Tibial nerve (tissue), 4 donors: ENCODE measurements around the gene MAGI2. TPM values are rescaled to one million over a fixed set of nuclear protein-coding genes. Genes with fewer than 3 reads are reported as not detected.

ENCODE experiments used
- DNase-seq, 2 donors: peaks; one replicate each; pipeline ENCODE4 v3.0.0-alpha.2; 2019; ENCODE audit warnings: low spot score in 2 of 2
- H3K27ac ChIP-seq, 4 donors: fragments of 200-600 bp; sonication (generic) in 3 of 4; one replicate each; pipeline ENCODE4 v1.5.1; 2017 to 2019; ENCODE audit warnings: mild to moderate bottlenecking in 1 of 4
- H3K27me3 ChIP-seq, 2 donors: fragments of 200-600 bp; sonication (generic) in 1 of 2; one replicate each; pipeline versions ENCODE4 v1.5.1 to v1.6.0; 2017 to 2019
- H3K36me3 ChIP-seq, 3 donors: fragments of 200-600 bp; sonication (generic); one replicate each; pipeline ENCODE4 v1.5.1; 2018 to 2019
- H3K4me1 ChIP-seq, 4 donors: fragments of 200-600 bp; sonication (generic) in 3 of 4; one replicate each; pipeline ENCODE4 v1.5.1; 2017 to 2019
- H3K4me3 ChIP-seq, 4 donors: fragments of 200-600 bp; sonication (generic) in 3 of 4; one replicate each; pipeline ENCODE4 v1.5.1; 2017 to 2019; ENCODE audit warnings: mild to moderate bottlenecking in 1 of 4, moderate library complexity in 1 of 4
- H3K9me3 ChIP-seq, 4 donors: fragments of 200-600 bp; sonication (generic) in 3 of 4; one replicate each; pipeline ENCODE4 v1.5.1; 2017 to 2019
- EP300 ChIP-seq, 2 donors: sonication (generic); formaldehyde crosslinking; IDR thresholded peaks; one replicate each; pipeline ENCODE4 v1.6.1; 2017; ENCODE audit warnings: antibody characterized with exemption in 2 of 2, mild to moderate bottlenecking in 1 of 2
- POLR2A ChIP-seq, 2 donors: fragments of 450-650 bp; IDR thresholded peaks; one replicate each; pipeline ENCODE4 v1.6.1; 2017; ENCODE audit warnings: antibody characterized with exemption in 2 of 2, mild to moderate bottlenecking in 2 of 2, moderate library complexity in 2 of 2
- WGBS, 2 donors: methylation state at CpG; one replicate each; pipeline ENCODE4 v1.1.5; 2018; 5-methylcytosine and 5-hydroxymethylcytosine counted together
- total RNA-seq, 4 donors: library from RNA; depleted of rRNA; stranded (reverse); fragments of >200 nt; gene quantifications; one replicate each; pipeline ENCODE4 v1.1.0, GENCODE V29; 2016
- TF ChIP-seq, protein P1 (sequence below), 5 experiments: fragments of 200-600 bp in 3 of 5; fragments of 450-650 bp in 2 of 5; sonication (generic) in 3 of 5; IDR thresholded peaks; one replicate each; pipeline ENCODE4 v1.5.1; 2016 to 2019; ENCODE audit warnings: antibody characterized with exemption in 5 of 5, mild to moderate bottlenecking in 3 of 5, moderate library complexity in 2 of 5

MAGI2 gene
- total RNA-seq, 4 donors from 2014 or later: 33.6 to 58.2 (median 55.6) TPM

DNA sequence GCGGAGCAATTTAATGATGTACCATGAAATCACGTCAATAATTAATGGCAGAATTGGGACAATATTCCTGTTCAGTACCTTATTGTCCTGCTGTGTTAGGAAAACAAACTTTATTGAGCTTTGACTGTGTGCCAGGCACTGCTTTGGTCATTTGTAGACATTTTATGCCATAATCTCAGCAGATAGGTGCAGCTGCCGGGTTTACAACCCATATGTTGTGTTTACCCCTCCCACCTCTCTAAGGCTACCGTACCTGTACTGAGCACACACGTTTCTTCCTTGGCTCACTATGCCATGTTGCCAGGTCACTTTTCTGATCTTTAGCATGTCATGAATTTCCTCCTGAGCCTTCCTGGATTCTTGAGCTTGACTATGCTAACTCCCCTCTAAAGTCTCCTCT, 1232.7 kb downstream of the MAGI2 start:
- no peak overlapping the region for H3K27ac ChIP-seq
- TF ChIP-seq EP300 (IDR thresholded peaks at IDR 0.05): no peak
- TF ChIP-seq, protein P1, sequence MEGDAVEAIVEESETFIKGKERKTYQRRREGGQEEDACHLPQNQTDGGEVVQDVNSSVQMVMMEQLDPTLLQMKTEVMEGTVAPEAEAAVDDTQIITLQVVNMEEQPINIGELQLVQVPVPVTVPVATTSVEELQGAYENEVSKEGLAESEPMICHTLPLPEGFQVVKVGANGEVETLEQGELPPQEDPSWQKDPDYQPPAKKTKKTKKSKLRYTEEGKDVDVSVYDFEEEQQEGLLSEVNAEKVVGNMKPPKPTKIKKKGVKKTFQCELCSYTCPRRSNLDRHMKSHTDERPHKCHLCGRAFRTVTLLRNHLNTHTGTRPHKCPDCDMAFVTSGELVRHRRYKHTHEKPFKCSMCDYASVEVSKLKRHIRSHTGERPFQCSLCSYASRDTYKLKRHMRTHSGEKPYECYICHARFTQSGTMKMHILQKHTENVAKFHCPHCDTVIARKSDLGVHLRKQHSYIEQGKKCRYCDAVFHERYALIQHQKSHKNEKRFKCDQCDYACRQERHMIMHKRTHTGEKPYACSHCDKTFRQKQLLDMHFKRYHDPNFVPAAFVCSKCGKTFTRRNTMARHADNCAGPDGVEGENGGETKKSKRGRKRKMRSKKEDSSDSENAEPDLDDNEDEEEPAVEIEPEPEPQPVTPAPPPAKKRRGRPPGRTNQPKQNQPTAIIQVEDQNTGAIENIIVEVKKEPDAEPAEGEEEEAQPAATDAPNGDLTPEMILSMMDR (IDR thresholded peaks at IDR 0.05): no peak
- no peak for TF ChIP-seq POLR2A (IDR thresholded peaks at IDR 0.05)
- peaks cover 0 to under 1% (median 0%) of the 10 kb centered on the region in 4 donors for H3K4me1 ChIP-seq
- H3K9me3 ChIP-seq: no peaks in the 10 kb centered on the region
- no peak overlapping the region for H3K4me3 ChIP-seq
- 86 to 87% methylated on average over 5 of the region's 5 CpGs for WGBS, 2 donors
- no peaks in the 10 kb centered on the region for H3K27me3 ChIP-seq
- no peaks in the 10 kb centered on the region for H3K36me3 ChIP-seq
- DNase-seq: no peak

GRCh38 chr7:78218876-78219275, 1234.6 kb downstream of the MAGI2 start:
- no peak overlapping the region for H3K4me3 ChIP-seq
- no peaks in the 10 kb centered on the region for H3K9me3 ChIP-seq
- no peak for DNase-seq
- H3K36me3 ChIP-seq: no peaks in the 10 kb centered on the region
- H3K4me1 ChIP-seq: no peaks in the 10 kb centered on the region
- no peak for TF ChIP-seq POLR2A (IDR thresholded peaks at IDR 0.05)
- TF ChIP-seq, protein P1 (IDR thresholded peaks at IDR 0.05): no peak
- TF ChIP-seq EP300 (IDR thresholded peaks at IDR 0.05): no peak
- H3K27ac ChIP-seq: no peak overlapping the region
- WGBS, 2 donors: 88 to 89% methylated on average over 9 of the region's 9 CpGs
- no peaks in the 10 kb centered on the region for H3K27me3 ChIP-seq

DNA sequence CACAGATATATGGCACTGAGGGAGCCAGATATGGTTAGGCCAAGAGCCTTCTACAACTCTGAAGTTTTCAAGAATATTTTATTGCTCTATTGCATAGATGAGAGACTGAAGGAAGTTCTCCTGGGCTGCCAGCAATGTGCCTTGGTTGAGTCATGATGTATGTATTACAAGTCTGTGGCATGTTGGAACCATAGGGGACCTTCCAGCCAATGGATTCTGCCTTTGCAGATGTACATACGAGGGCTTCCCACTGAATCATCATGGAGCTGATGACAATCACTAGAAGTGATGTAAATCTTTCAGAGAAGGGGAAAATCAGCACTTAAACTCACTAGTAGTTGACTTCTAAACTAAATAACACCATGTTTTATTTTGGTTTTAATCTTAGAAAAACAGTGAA, 1235.4 kb downstream of the MAGI2 start:
- no peaks in the 10 kb centered on the region for H3K4me1 ChIP-seq
- H3K4me3 ChIP-seq: no peak overlapping the region
- DNase-seq: no peak
- 77 to 95% methylated on average over 1 of the region's 1 CpG for WGBS, 2 donors
- no peaks in the 10 kb centered on the region for H3K36me3 ChIP-seq
- no peaks in the 10 kb centered on the region for H3K27me3 ChIP-seq
- H3K27ac ChIP-seq: no peak overlapping the region
- TF ChIP-seq EP300 (IDR thresholded peaks at IDR 0.05) (no peak), POLR2A (IDR thresholded peaks at IDR 0.05) (no peak)
- TF ChIP-seq, protein P1 (IDR thresholded peaks at IDR 0.05): no peak
- no peaks in the 10 kb centered on the region for H3K9me3 ChIP-seq

- H3K4me3 ChIP-seq: no peak overlapping the region
- TF ChIP-seq EP300 (IDR thresholded peaks at IDR 0.05): no peak
- TF ChIP-seq, protein P1 (IDR thresholded peaks at IDR 0.05): no peak
- no peak for TF ChIP-seq POLR2A (IDR thresholded peaks at IDR 0.05)
- H3K27ac ChIP-seq: no peak overlapping the region
- WGBS, 2 donors: 71 to 74% methylated on average over 3 of the region's 3 CpGs
- peaks cover 0 to 4% (median 0%) of the 10 kb centered on the region in 4 donors for H3K9me3 ChIP-seq
- H3K36me3 ChIP-seq: no peaks in the 10 kb centered on the region
- DNase-seq: no peak
- no peaks in the 10 kb centered on the region for H3K4me1 ChIP-seq
- H3K27me3 ChIP-seq: no peaks in the 10 kb centered on the region
Observed at GRCh38 chr7:78215199-78215598, 1238.3 kb downstream of the MAGI2 start.

DNA sequence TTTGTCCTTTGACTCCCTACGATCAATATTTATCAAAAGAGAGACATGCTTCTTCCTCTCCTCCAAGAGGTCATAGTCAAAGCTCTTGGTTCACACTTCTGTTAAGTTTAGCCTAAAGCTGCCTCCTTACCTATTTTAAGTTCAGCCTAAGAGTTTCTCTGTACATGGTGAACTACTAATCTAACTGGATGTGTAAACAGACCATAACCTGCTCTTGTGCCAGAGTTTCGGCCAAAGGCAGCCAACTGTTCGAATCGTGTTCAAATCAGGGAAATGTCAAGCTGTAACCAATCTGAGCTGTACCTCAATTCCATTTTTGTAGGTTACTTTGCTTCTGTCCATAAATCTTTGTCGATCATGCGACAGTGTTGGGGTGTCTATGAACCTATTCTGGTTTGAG, 1240.1 kb downstream of the MAGI2 start:
- DNase-seq: no peak
- Histone ChIP-seq H3K4me1 (no peaks in the 10 kb centered on the region), H3K36me3 (no peaks in the 10 kb centered on the region), H3K27me3 (no peaks in the 10 kb centered on the region), H3K9me3 (peaks cover 0 to 4% (median 0%) of the 10 kb centered on the region in 4 donors), H3K27ac (no peak overlapping the region), H3K4me3 (no peak overlapping the region)
- TF ChIP-seq EP300 (IDR thresholded peaks at IDR 0.05): no peak
- TF ChIP-seq, protein P1 (IDR thresholded peaks at IDR 0.05): no peak
- TF ChIP-seq POLR2A (IDR thresholded peaks at IDR 0.05): no peak
- WGBS, 2 donors: 92 to 99% methylated on average over 6 of the region's 6 CpGs
